HG03442 (cell line): Measurements from ENCODE around the gene EN1.

ENCODE experiments used
- ATAC-seq: cut with Tn5 transposase; IDR thresholded peaks from one replicate; pipeline ENCODE4 v1.9.1; 2021; ENCODE audit warnings: mild to moderate bottlenecking, moderate library complexity; ENCODE audit not compliant: unreplicated experiment

Gene EN1

GRCh38 chr2:118856330-118856977, 9.0 kb upstream of the EN1 start:
- no peak for ATAC-seq

- ATAC-seq, result peak; percentile 90
These were observed 8.2 kb upstream of the EN1 start for GRCh38 chr2:118855451-118856279.

- ATAC-seq, result no peak
These were observed 7.3 kb upstream of the EN1 start for GRCh38 chr2:118854507-118855345.

- ATAC-seq, result no peak
These were observed 6.3 kb upstream of the EN1 start for GRCh38 chr2:118853651-118854291.

- ATAC-seq, result no peak
These were observed 5.7 kb upstream of the EN1 start for GRCh38 chr2:118853129-118853640.

- ATAC-seq, result no peak
These were observed 5.2 kb upstream of the EN1 start for GRCh38 chr2:118852605-118853128.

- no peak for ATAC-seq
These were observed 4.2 kb upstream of the EN1 start for GRCh38 chr2:118851650-118852049.

GRCh38 chr2:118850901-118851415, 3.5 kb upstream of the EN1 start:
- ATAC-seq, result no peak

- no peak for ATAC-seq
These were observed 2.9 kb upstream of the EN1 start for GRCh38 chr2:118850168-118850900.

- no peak for ATAC-seq
These were observed 2.0 kb upstream of the EN1 start for GRCh38 chr2:118849226-118850167.

- no peak for ATAC-seq
These were observed 1.2 kb upstream of the EN1 start for GRCh38 chr2:118848381-118849225.

GRCh38 chr2:118847762-118848172, 319 bp upstream of the EN1 start:
- no peak for ATAC-seq

GRCh38 chr2:118846442-118846952, 951 bp downstream of the EN1 start:
- no peak for ATAC-seq

- no peak for ATAC-seq
These were observed 1.7 kb downstream of the EN1 start for GRCh38 chr2:118845522-118846441.

- ATAC-seq, result no peak
These were observed 2.4 kb downstream of the EN1 start for GRCh38 chr2:118845005-118845521.
